ENCODE data around the gene WTIP. TPM values are rescaled to one million over a fixed set of nuclear protein-coding genes. Genes with fewer than 3 reads are reported as not detected.

The WTIP gene
- total and polyA plus RNA-seq, 2 of the 4 experiments (the other 2 are of a cell fraction) = 30.3 to 48.9 TPM

DNA sequence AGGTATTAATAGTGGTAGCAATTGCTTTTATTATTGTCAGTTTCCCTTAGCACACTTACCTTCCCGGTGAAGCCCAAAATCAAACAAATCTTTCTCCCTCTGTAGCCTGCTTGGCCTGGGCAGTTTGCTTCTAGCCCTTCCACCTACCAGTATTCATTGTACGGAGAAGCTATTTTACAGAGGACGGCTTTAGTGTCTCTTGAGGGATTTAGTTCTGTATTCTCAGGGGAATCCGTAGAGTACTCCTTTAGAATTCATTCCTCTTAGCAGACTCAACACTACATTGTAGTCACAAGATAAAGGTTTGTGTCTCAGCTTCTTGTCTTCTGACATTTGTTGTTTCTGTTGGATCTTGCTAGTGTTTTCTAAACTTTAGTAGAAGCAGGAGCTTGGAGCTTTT lies 24.1 kb upstream of the WTIP start:
- H3K14ac ChIP-seq (replicated peaks; ENCODE audit: low read depth, low read length) = no peak overlapping the region
- POLR2A ChIA-PET (ENCODE audit: unreplicated experiment) = no interaction called here
- BruUV-seq (replicated peaks) = no TSS peak
- no peak overlapping the region for H3K9ac ChIP-seq (ENCODE audit: low read depth, low read length)
- CTCF ChIA-PET = no interaction called here
- ATAC-seq (ENCODE audit: low read depth) = no peak
- no peak overlapping the region for H3K4me2 ChIP-seq (ENCODE audit: low read depth, low read length)
- no peak overlapping the region for H2BK5ac ChIP-seq (ENCODE audit: low read depth, low read length, poor library complexity, severe bottlenecking)
- H2AFZ ChIP-seq (replicated peaks; ENCODE audit: low read length, poor library complexity) = no peak overlapping the region
- WGBS, 2 experiments (ENCODE audit: extremely low coverage in 2 of 2, insufficient read length in 1 of 2) = no CpG with 5 or more reads among the region's 4 CpGs
- H2BK120ac ChIP-seq (ENCODE audit: low read depth, low read length) = no peak overlapping the region
- no peak overlapping the region for H4K91ac ChIP-seq (ENCODE audit: insufficient read depth, low read depth, low read length)
- no peak overlapping the region for H3K4me3 ChIP-seq (ENCODE audit: insufficient read depth, low read depth, low read length)
- H2AK5ac ChIP-seq (ENCODE audit: low read depth, low read length) = no peak overlapping the region
- no peak overlapping the region for H4K8ac ChIP-seq (ENCODE audit: low read depth in 2 of 2, low read length in 2 of 2)
- H4K5ac ChIP-seq (ENCODE audit: low read depth, low read length) = no peak overlapping the region
- no peak overlapping the region for H2BK20ac ChIP-seq (ENCODE audit: low read depth, low read length)
- no peaks in the 10 kb centered on the region for H3K27me3 ChIP-seq (ENCODE audit: control insufficient read depth, insufficient read depth, low read length)
- dilution Hi-C loops (cut with HindIII; ENCODE audit: low sequenced_read_pairs, unreplicated experiment) = no loop called here
- H3K9me3 ChIP-seq (ENCODE audit: control insufficient read depth, insufficient read depth, low read length) = no peaks in the 10 kb centered on the region
- peaks cover 39 to 71% of the 10 kb centered on the region in 2 experiments for H3K79me1 ChIP-seq (ENCODE audit: low read depth in 1 of 2, low read length in 2 of 2)
- no peak overlapping the region for H3K18ac ChIP-seq (ENCODE audit: low read depth, low read length)
- H3K23ac ChIP-seq (ENCODE audit: low read depth, low read length) = no peak overlapping the region
- no peak overlapping the region for H2BK15ac ChIP-seq (ENCODE audit: low read depth, low read length)
- H3K4me1 ChIP-seq (ENCODE audit: control insufficient read depth, insufficient read depth, low read length) = peaks cover 18% of the 10 kb centered on the region
- H3K36me3 ChIP-seq (ENCODE audit: control insufficient read depth, insufficient read depth, low read length) = peaks cover 42% of the 10 kb centered on the region
- H4K20me1 ChIP-seq (ENCODE audit: insufficient read depth, low read length) = peaks cover 42% of the 10 kb centered on the region
- peaks cover 7% of the 10 kb centered on the region for H3K9me1 ChIP-seq (ENCODE audit: insufficient read depth, low read length)
- DNase-seq = no peak
- no peak overlapping the region for H3K27ac ChIP-seq (ENCODE audit: insufficient read depth, low read length)
- H3K4ac ChIP-seq (ENCODE audit: low read depth, low read length) = no peak overlapping the region
- intact Hi-C loops (cut with micrococcal nuclease) = no loop called here
- H2AK9ac ChIP-seq (replicated peaks; ENCODE audit: low read depth, low read length, poor library complexity) = no peak overlapping the region
- TF ChIP-seq, protein P1, sequence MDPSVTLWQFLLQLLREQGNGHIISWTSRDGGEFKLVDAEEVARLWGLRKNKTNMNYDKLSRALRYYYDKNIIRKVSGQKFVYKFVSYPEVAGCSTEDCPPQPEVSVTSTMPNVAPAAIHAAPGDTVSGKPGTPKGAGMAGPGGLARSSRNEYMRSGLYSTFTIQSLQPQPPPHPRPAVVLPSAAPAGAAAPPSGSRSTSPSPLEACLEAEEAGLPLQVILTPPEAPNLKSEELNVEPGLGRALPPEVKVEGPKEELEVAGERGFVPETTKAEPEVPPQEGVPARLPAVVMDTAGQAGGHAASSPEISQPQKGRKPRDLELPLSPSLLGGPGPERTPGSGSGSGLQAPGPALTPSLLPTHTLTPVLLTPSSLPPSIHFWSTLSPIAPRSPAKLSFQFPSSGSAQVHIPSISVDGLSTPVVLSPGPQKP (IDR thresholded peaks at IDR 0.05; ENCODE audit: borderline replicate concordance, low read depth, low read length) = no peak
- no peak for TF ChIP-seq POLR2A (IDR thresholded peaks at IDR 0.05; ENCODE audit: low read depth, low read length)
- TF ChIP-seq CHD1 (IDR thresholded peaks at IDR 0.05; ENCODE audit: low read depth, low read length) = no peak
- TF ChIP-seq RCOR1 (IDR thresholded peaks at IDR 0.05; ENCODE audit: insufficient replicate concordance, low read length) = no peak
- no peak for TF ChIP-seq CEBPB (IDR thresholded peaks at IDR 0.05; ENCODE audit: low read depth, low read length)
- no peak for TF ChIP-seq NFE2L2 (IDR thresholded peaks at IDR 0.05; ENCODE audit: low read depth, low read length)
- no peak for TF ChIP-seq MAFK (IDR thresholded peaks at IDR 0.05; ENCODE audit: low read depth, low read length)
- TF ChIP-seq MXI1 (IDR thresholded peaks at IDR 0.05; ENCODE audit: borderline replicate concordance, low read depth, low read length) = no peak
- TF ChIP-seq SMC3 (IDR thresholded peaks at IDR 0.05; ENCODE audit: low read depth, low read length) = no peak
- in situ Hi-C loops (cut with MboI; ENCODE audit: low sequenced_read_pairs) = no loop called here
- no peak overlapping the region for H3K56ac ChIP-seq (ENCODE audit: extremely low read depth, insufficient read depth, low read length)
